GM23338 (cell line): ENCODE data around the gene CCDC27. TPM values are rescaled to one million over a fixed set of nuclear protein-coding genes. Genes with fewer than 3 reads are reported as not detected.

ENCODE experiments used
- ATAC-seq: fragments of 200-7000 bp; cut with Tn5 transposase; 3 replicates; pipeline ENCODE4 v1.9.1; 2020
- DNase-seq: peaks from one replicate; pipeline ENCODE4 v3.0.0-alpha.2; 2015; ENCODE audit warnings: low spot score
- H2AFZ ChIP-seq: fragments of 200-600 bp; sonication (generic); 2 replicates; pipeline ENCODE4 v1.8.0; 2016; ENCODE audit warnings: antibody characterized with exemption, mild to moderate bottlenecking, moderate library complexity
- H3F3A ChIP-seq: fragments of 200-600 bp; sonication (generic); replicated peaks from 2 replicates; pipeline ENCODE4 v1.8.0; 2017; ENCODE audit warnings: antibody characterized with exemption, mixed run types, low read depth
- H3K27ac ChIP-seq: fragments of 200-600 bp; sonication (generic); 2 replicates; pipeline ENCODE4 v1.6.1; 2016; ENCODE audit warnings: low read depth
- H3K27me3 ChIP-seq: fragments of 200-600 bp; sonication (generic); 2 replicates; pipeline ENCODE4 v1.8.0; 2016; ENCODE audit warnings: mild to moderate bottlenecking, mixed run types, moderate library complexity; ENCODE audit not compliant: insufficient read depth
- H3K36me3 ChIP-seq: fragments of 200-600 bp; sonication (generic); 2 replicates; pipeline ENCODE4 v1.8.0; 2016; ENCODE audit warnings: mild to moderate bottlenecking; ENCODE audit not compliant: insufficient read depth
- H3K4me1 ChIP-seq: fragments of 200-600 bp; sonication (generic); 2 replicates; pipeline ENCODE4 v1.8.0; 2016; ENCODE audit warnings: mild to moderate bottlenecking, moderate library complexity; ENCODE audit not compliant: insufficient read depth
- H3K4me2 ChIP-seq: fragments of 200-600 bp; sonication (generic); 2 replicates; pipeline ENCODE4 v1.7.1; 2017; ENCODE audit warnings: mixed run types
- H3K4me3 ChIP-seq: fragments of 200-600 bp; sonication (generic); 2 replicates; pipeline ENCODE4 v1.6.1; 2016; ENCODE audit warnings: mixed run types
- H3K79me2 ChIP-seq: fragments of 200-600 bp; sonication (generic); replicated peaks from 2 replicates; pipeline ENCODE4 v1.8.0; 2017; ENCODE audit warnings: mild to moderate bottlenecking; ENCODE audit not compliant: insufficient read depth
- H3K9me2 ChIP-seq: fragments of 200-600 bp; sonication (generic); 2 replicates; pipeline ENCODE4 v1.8.0; 2017; ENCODE audit not compliant: insufficient read depth
- H4K20me1 ChIP-seq: fragments of 200-600 bp; sonication (generic); replicated peaks from 2 replicates; pipeline ENCODE4 v1.8.0; 2017; ENCODE audit warnings: mild to moderate bottlenecking; ENCODE audit not compliant: insufficient read depth
- H3K27ac Mint-ChIP-seq: 2 replicates; pipeline ENCODE4 v1.8.0; 2020; ENCODE audit warnings: inconsistent platforms, mild to moderate bottlenecking, moderate library complexity, mixed read lengths
- H3K27me3 Mint-ChIP-seq: 3 replicates; pipeline ENCODE4 v1.8.0; 2022; ENCODE audit warnings: low read depth, mild to moderate bottlenecking, moderate library complexity, mixed read lengths, inconsistent platforms; ENCODE audit not compliant: insufficient read depth, poor library complexity
- H3K36me3 Mint-ChIP-seq: 3 replicates; pipeline ENCODE4 v1.8.0; 2021; ENCODE audit warnings: low read depth, mild to moderate bottlenecking, inconsistent platforms, moderate library complexity, mixed read lengths
- H3K4me1 Mint-ChIP-seq: 3 replicates; pipeline ENCODE4 v1.8.0; 2020; ENCODE audit warnings: mild to moderate bottlenecking, inconsistent platforms, mixed read lengths
- H3K4me3 Mint-ChIP-seq: 3 replicates; pipeline ENCODE4 v1.8.0; 2021; ENCODE audit warnings: moderate library complexity, mild to moderate bottlenecking, inconsistent platforms, mixed read lengths
- H3K9me3 Mint-ChIP-seq: 3 replicates; pipeline ENCODE4 v1.8.0; 2020; ENCODE audit warnings: moderate library complexity, mild to moderate bottlenecking, inconsistent platforms, mixed read lengths
- CREB1 ChIP-seq: fragments of 250-450 bp; sonication (Bioruptor Pico); IDR thresholded peaks from 2 replicates; pipeline ENCODE4 v1.5.0; 2020; ENCODE audit warnings: low read depth, mild to moderate bottlenecking, moderate library complexity
- CTCF ChIP-seq, 2 experiments: fragments of 200-600 bp in 1 of 2; sonication (generic) in 1 of 2; conservative IDR thresholded peaks; 2 replicates each; pipeline versions ENCODE4 v1.5.1 to v1.6.1; 2016 to 2017; ENCODE audit warnings: antibody characterized with exemption in 2 of 2, low read depth in 2 of 2, mild to moderate bottlenecking in 2 of 2, moderate library complexity in 1 of 2
- ETS1 ChIP-seq: IDR thresholded peaks from 2 replicates; pipeline ENCODE4 v1.6.1; 2016; ENCODE audit warnings: antibody characterized with exemption
- EZH2 ChIP-seq: fragments of 200-600 bp; sonication (generic); IDR thresholded peaks from one replicate; pipeline ENCODE4 v1.8.0; 2017; ENCODE audit warnings: antibody characterized with exemption, mild to moderate bottlenecking, low read depth; ENCODE audit not compliant: unreplicated experiment
- EZH2phosphoT487 ChIP-seq: fragments of 200-600 bp; sonication (generic); IDR thresholded peaks from one replicate; pipeline ENCODE4 v1.8.1; 2018; ENCODE audit warnings: antibody characterized with exemption; ENCODE audit not compliant: unreplicated experiment
- JUNB ChIP-seq: IDR thresholded peaks from one replicate; pipeline ENCODE4 v1.6.1; 2016; ENCODE audit warnings: antibody characterized with exemption; ENCODE audit not compliant: unreplicated experiment
- NANOG ChIP-seq: IDR thresholded peaks from 2 replicates; pipeline ENCODE4 v1.6.1; 2016; ENCODE audit warnings: antibody characterized with exemption, borderline replicate concordance
- POLR2AphosphoS5 ChIP-seq: IDR thresholded peaks from 2 replicates; pipeline ENCODE4 v1.6.1; 2016; ENCODE audit warnings: antibody characterized with exemption, low read depth
- REST ChIP-seq: IDR thresholded peaks from one replicate; pipeline ENCODE4 v1.6.1; 2018; ENCODE audit warnings: antibody characterized with exemption; ENCODE audit not compliant: unreplicated experiment
- STAT1 ChIP-seq: IDR thresholded peaks from one replicate; pipeline ENCODE4 v1.6.1; 2016; ENCODE audit warnings: antibody characterized with exemption; ENCODE audit not compliant: unreplicated experiment
- ZNF114 ChIP-seq: fragments of 250-450 bp; sonication (Bioruptor Pico); IDR thresholded peaks from 2 replicates; pipeline ENCODE4 v1.5.0; 2020; ENCODE audit warnings: mild to moderate bottlenecking, moderate library complexity
- ZNF331 ChIP-seq: fragments of 250-450 bp; sonication (Bioruptor Pico); IDR thresholded peaks from 2 replicates; pipeline ENCODE4 v1.5.0; 2020; ENCODE audit warnings: low read depth, mild to moderate bottlenecking, moderate library complexity
- ZNF462 ChIP-seq: fragments of 250-450 bp; sonication (Bioruptor Pico); IDR thresholded peaks from 2 replicates; pipeline ENCODE4 v1.5.0; 2020; ENCODE audit warnings: mild to moderate bottlenecking, moderate library complexity
- polyA plus RNA-seq: library from polyadenylated mRNA; unstranded; fragments of >200 nt; fragmentation: Nextera tagmentation; extraction: Ambion mirVana; gene quantifications from 2 replicates; pipeline ENCODE4 v1.2.1, GENCODE V29; 2016
- total RNA-seq: library from RNA; depleted of rRNA; stranded (reverse); fragments of >200 nt; shearing (Covaris generic); gene quantifications from 2 replicates; pipeline ENCODE4 v1.2.3, GENCODE V29; 2014

Gene CCDC27
- total and polyA plus RNA-seq, 2 experiments from 2014 or later: 0.18 to 0.45 TPM

- Histone ChIP-seq H3K9me2 (no peaks in the 10 kb centered on the region), H3K4me3 (no peak overlapping the region), H3K4me2 (no peak overlapping the region), H3K4me1 (peaks cover 1% of the 10 kb centered on the region; the same call in 1 of the 2 replicates), H3K36me3 (no peaks in the 10 kb centered on the region), H4K20me1 (no peaks in the 10 kb centered on the region), H3K27ac (no peak overlapping the region), H2AFZ (no peak overlapping the region), H3K27me3 (no peaks in the 10 kb centered on the region), H3F3A (0 out of 2 replicates have a peak, but pooled peaks cover 6% of the 10 kb centered on the region), H3K79me2 (no peaks in the 10 kb centered on the region)
- H3K4me3 Mint-ChIP-seq: no peak overlapping the region
- peaks cover 13% of the 10 kb centered on the region for H3K27me3 Mint-ChIP-seq
- H3K27ac Mint-ChIP-seq: no peak overlapping the region
- TF ChIP-seq ZNF462 (CRISPR knock-in tag) (no peak), CTCF (conservative IDR thresholded peaks at IDR 0.05; ENCODE audit: low read depth in 2 of 2) (no peak), STAT1 (no peak), REST (no peak), CREB1 (CRISPR knock-in tag) (no peak), POLR2AphosphoS5 (no peak), ZNF331 (CRISPR knock-in tag) (no peak), EZH2 (no peak), JUNB (no peak), ZNF114 (CRISPR knock-in tag) (no peak), EZH2phosphoT487 (no peak), ETS1 (no peak), NANOG (no peak)
- H3K4me1 Mint-ChIP-seq: peaks cover 11% of the 10 kb centered on the region; the same call in 2 of the 3 replicates
- ATAC-seq: no peak
- H3K36me3 Mint-ChIP-seq: no peaks in the 10 kb centered on the region
- H3K9me3 Mint-ChIP-seq: no peaks in the 10 kb centered on the region
- DNase-seq: no peak
These were observed 39.4 kb upstream of the CCDC27 start for GRCh38 chr1:3712573-3713535.
